HCT116 (cell line): ENCODE measurements around the gene SRL. TPM values are rescaled to one million over a fixed set of nuclear protein-coding genes. Genes with fewer than 3 reads are reported as not detected.

Experiments
- ATAC-seq: fragments of 200-7000 bp; cut with Tn5 transposase; 2 replicates; pipeline ENCODE4 v1.9.1; 2020; ENCODE audit warnings: mild to moderate bottlenecking, moderate library complexity
- BruUV-seq: library from RNA; stranded (reverse); fragments of 400-500 nt; replicated peaks from 2 replicates; lab custom pipeline; 2021; lab: Mats Ljungman, UMichigan
- CTCF ChIA-PET: fragments of 300-600 bp; sonication (Branson Sonifier 250); formaldehyde crosslinking; loops from one replicate; lab custom pipeline; 2021; ENCODE audit warnings: antibody characterized with exemption; lab: Charles Lee
- POLR2A ChIA-PET: fragments of 300-600, 350-600 bp; sonication (Branson Sonifier 250); formaldehyde crosslinking; loops from one replicate; lab custom pipeline; 2021; ENCODE audit warnings: antibody characterized with exemption; lab: Charles Lee
- RAD21 ChIA-PET, 2 experiments: fragments of 300-600 bp; sonication (Branson Sonifier 250); formaldehyde crosslinking; loops; one replicate each; lab custom pipeline; 2023; ENCODE audit warnings: low total read pairs in 2 of 2; ENCODE audit not compliant: uncharacterized antibody in 2 of 2, unreplicated experiment in 2 of 2, low non-redundant PET in 1 of 2; lab: Charles Lee
- DNase-seq: peaks from one replicate; pipeline ENCODE4 v3.0.0-alpha.2; 2010; ENCODE audit warnings: low read depth, low spot score
- H2AFZ ChIP-seq: fragments of 200-600 bp; shearing (Covaris generic), sonication (generic); 2 replicates; pipeline ENCODE4 v1.6.1; 2017; ENCODE audit warnings: low read depth, mixed run types, mixed read lengths, antibody characterized with exemption, low read length; ENCODE audit not compliant: poor library complexity, severe bottlenecking
- H3K27ac ChIP-seq: 2 replicates; pipeline ENCODE4 v1.5.1; 2012; ENCODE audit warnings: low read depth, low read length
- H3K27me3 ChIP-seq: fragments of 200-600 bp; sonication (generic); 2 replicates; pipeline ENCODE4 v1.6.1; 2016; ENCODE audit warnings: mixed run types, low read length, mixed read lengths; ENCODE audit not compliant: insufficient read depth
- H3K36me3 ChIP-seq, 2 experiments: fragments of 200-500 bp in 1 of 2; fragments of 200-600 bp in 1 of 2; sonication (Bioruptor generic) in 1 of 2; sonication (generic) in 1 of 2; 2 replicates each; pipeline versions ENCODE4 v1.5.1 to v1.6.1; 2014 to 2016; ENCODE audit warnings: low read length in 2 of 2, inconsistent platforms in 1 of 2, mixed read lengths in 1 of 2, mixed run types in 1 of 2; ENCODE audit not compliant: insufficient read depth in 2 of 2, control insufficient read depth in 1 of 2
- H3K4me1 ChIP-seq, 2 experiments: fragments of 200-600 bp in 1 of 2; sonication (generic) in 1 of 2; 2 replicates each; pipeline versions ENCODE4 v1.5.1 to v1.6.1; 2012 to 2017; ENCODE audit warnings: low read length in 2 of 2, inconsistent platforms in 1 of 2, mild to moderate bottlenecking in 1 of 2, mixed read lengths in 1 of 2, mixed run types in 1 of 2, moderate library complexity in 1 of 2; ENCODE audit not compliant: insufficient read depth in 2 of 2, control insufficient read depth in 1 of 2
- H3K4me2 ChIP-seq: fragments of 200-600 bp; sonication (generic); 2 replicates; pipeline ENCODE4 v1.6.1; 2017; ENCODE audit warnings: mixed run types, low read length, mixed read lengths
- H3K4me3 ChIP-seq, 2 experiments: fragments of 200-600 bp in 1 of 2; sonication (generic) in 1 of 2; replicated peaks in 1 of 2; 2 replicates each; pipeline ENCODE4 v1.5.1; 2011 to 2016; ENCODE audit warnings: low read length in 2 of 2, control low read depth in 1 of 2, low read depth in 1 of 2, mild to moderate bottlenecking in 1 of 2, mixed read lengths in 1 of 2, mixed run types in 1 of 2
- H3K79me2 ChIP-seq: fragments of 200-600 bp; sonication (generic); 2 replicates; pipeline ENCODE4 v1.6.1; 2017; ENCODE audit warnings: mild to moderate bottlenecking, mixed run types, low read length, moderate library complexity, mixed read lengths; ENCODE audit not compliant: insufficient read depth
- H3K9ac ChIP-seq: fragments of 200-600 bp; sonication (generic); 2 replicates; pipeline ENCODE4 v1.6.1; 2016; ENCODE audit warnings: low read length, mixed read lengths
- H3K9me2 ChIP-seq: fragments of 200-600 bp; sonication (generic), shearing (Covaris generic); 2 replicates; pipeline ENCODE4 v1.6.1; 2017; ENCODE audit warnings: mixed run types, mild to moderate bottlenecking, moderate library complexity; ENCODE audit not compliant: insufficient read depth
- H3K9me3 ChIP-seq, 2 experiments: fragments of 200-500 bp in 1 of 2; fragments of 200-600 bp in 1 of 2; sonication (Bioruptor generic) in 1 of 2; sonication (generic) in 1 of 2; 2 replicates each; pipeline ENCODE4 v1.6.1; 2014 to 2017; ENCODE audit warnings: low read length in 2 of 2, mixed read lengths in 2 of 2, inconsistent platforms in 1 of 2, low read depth in 1 of 2, mild to moderate bottlenecking in 1 of 2, mixed run types in 1 of 2, moderate library complexity in 1 of 2; ENCODE audit not compliant: control insufficient read depth in 1 of 2, insufficient read depth in 1 of 2
- H4K20me1 ChIP-seq: fragments of 200-600 bp; sonication (generic), shearing (Covaris generic); 2 replicates; pipeline ENCODE4 v1.6.1; 2017; ENCODE audit warnings: mixed run types, mild to moderate bottlenecking, moderate library complexity; ENCODE audit not compliant: insufficient read depth
- CTCF ChIP-seq, 3 experiments: fragments of 200-600 bp in 1 of 3; sonication (generic) in 1 of 3; IDR thresholded peaks in 2 of 3; conservative IDR thresholded peaks in 1 of 3; 2 replicates each; pipeline ENCODE4 v1.5.1; 2012 to 2017; ENCODE audit warnings: low read depth in 2 of 3, low read length in 2 of 3, antibody characterized with exemption in 1 of 3, borderline replicate concordance in 1 of 3, control low read depth in 1 of 3, mild to moderate bottlenecking in 1 of 3, mixed read lengths in 1 of 3, mixed run types in 1 of 3, moderate library complexity in 1 of 3; ENCODE audit not compliant: insufficient read depth in 1 of 3
- EZH2 ChIP-seq: fragments of 200-600 bp; sonication (generic); IDR thresholded peaks from 2 replicates; pipeline ENCODE4 v1.6.1; 2017; ENCODE audit warnings: antibody characterized with exemption, mixed run types
- POLR2AphosphoS5 ChIP-seq: IDR thresholded peaks from 2 replicates; pipeline ENCODE4 v1.6.1; 2011; ENCODE audit warnings: mild to moderate bottlenecking, low read depth, low read length, moderate library complexity
- ZNF274 ChIP-seq: fragments of 200-500 bp; sonication (Bioruptor generic); IDR thresholded peaks from 2 replicates; pipeline ENCODE4 v1.6.1; 2014; ENCODE audit warnings: mild to moderate bottlenecking, low read depth, low read length, inconsistent platforms
- intact Hi-C: fragments of 100-400 bp; cut with micrococcal nuclease; formaldehyde crosslinking; loops from 2 replicates; pipeline ENCODE4 v1.10.0; 2022
- total RNA-seq: library from RNA; stranded (reverse); gene quantifications from one replicate; pipeline ENCODE4 v1.2.1, GENCODE V29; 2021; ENCODE audit not compliant: unreplicated experiment
- TF ChIP-seq, protein P1 (sequence below): IDR thresholded peaks from 2 replicates; pipeline ENCODE4 v1.6.1; 2012

Gene SRL
- total RNA-seq, 1 experiment from 2014 or later = not detected

- Histone ChIP-seq H2AFZ (no peak overlapping the region), H3K4me3 (no peak overlapping the region), H3K4me1 (peaks cover 14 to 34% of the 10 kb centered on the region in 2 experiments), H3K9me3 (no peaks in the 10 kb centered on the region), H3K9ac (no peak overlapping the region), H3K79me2 (no peaks in the 10 kb centered on the region), H3K27ac (no peak overlapping the region), H4K20me1 (no peaks in the 10 kb centered on the region), H3K27me3 (no peaks in the 10 kb centered on the region), H3K9me2 (no peaks in the 10 kb centered on the region), H3K4me2 (no peak overlapping the region), H3K36me3 (no peaks in the 10 kb centered on the region)
- TF ChIP-seq, protein P1, sequence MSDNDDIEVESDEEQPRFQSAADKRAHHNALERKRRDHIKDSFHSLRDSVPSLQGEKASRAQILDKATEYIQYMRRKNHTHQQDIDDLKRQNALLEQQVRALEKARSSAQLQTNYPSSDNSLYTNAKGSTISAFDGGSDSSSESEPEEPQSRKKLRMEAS = no peak
- TF ChIP-seq EZH2 = no peak
- ChIA-PET POLR2A (no interaction called here), CTCF (no interaction called here), RAD21 (no interaction called here)
- DNase-seq = no peak
- intact Hi-C loops = no loop called here
- ATAC-seq = no peak
- no TSS peak for BruUV-seq
Measured at GRCh38 chr16:4172070-4172469, 69.8 kb downstream of the SRL start.

GRCh38 chr16:4169415-4169814 is 72.5 kb downstream of the SRL start:
- H3K27me3 ChIP-seq = no peaks in the 10 kb centered on the region
- POLR2A ChIA-PET = interaction anchor here (0.7 kb wide), 1 partner anchor 29 kb away, joined by 3 read pairs; no protein-coding TSS in a partner anchor
- no peaks in the 10 kb centered on the region for H3K9me2 ChIP-seq
- H3K79me2 ChIP-seq = no peaks in the 10 kb centered on the region
- RAD21 ChIA-PET = no interaction called here
- CTCF ChIA-PET = no interaction called here
- no peaks in the 10 kb centered on the region for H3K36me3 ChIP-seq
- ATAC-seq (no peak), DNase-seq (no peak)
- H3K9ac ChIP-seq = no peak overlapping the region
- H3K4me1 ChIP-seq = peaks cover 3 to 12% of the 10 kb centered on the region in 2 experiments; a peak in 3 of 4 replicates
- H4K20me1 ChIP-seq = no peaks in the 10 kb centered on the region
- H2AFZ ChIP-seq = no peak overlapping the region
- BruUV-seq = no TSS peak
- intact Hi-C loops = no loop called here
- H3K27ac ChIP-seq = no peak overlapping the region
- TF ChIP-seq POLR2AphosphoS5 (no peak), ZNF274 (no peak), CTCF (IDR thresholded peaks at IDR 0.05 in 2 of 3, conservative IDR thresholded peaks at IDR 0.05 in 1 of 3; ENCODE audit: borderline replicate concordance in 1 of 3, insufficient read depth in 1 of 3, low read depth in 2 of 3, low read length in 2 of 3) (no peak)
- TF ChIP-seq, all 23 proteins: peak for 0
- H3K9me3 ChIP-seq = no peaks in the 10 kb centered on the region
- H3K4me2 ChIP-seq = no peak overlapping the region
- no peak overlapping the region for H3K4me3 ChIP-seq
